HS-27A (cell line): ENCODE measurements around the gene ADGRA3.
A peak's percentile ranks its signal among the peaks of the same experiment; 100 is the strongest.
"Not testable (repeated sequence)": the region's sequence is repeated elsewhere in the genome, so short reads cannot be mapped to it uniquely, and the experiment has no call there.

Experiments
- DNase-seq: peaks from one replicate; pipeline ENCODE4 v3.0.0-alpha.2; 2012; ENCODE audit warnings: low read depth, missing footprints

The ADGRA3 gene

DNA sequence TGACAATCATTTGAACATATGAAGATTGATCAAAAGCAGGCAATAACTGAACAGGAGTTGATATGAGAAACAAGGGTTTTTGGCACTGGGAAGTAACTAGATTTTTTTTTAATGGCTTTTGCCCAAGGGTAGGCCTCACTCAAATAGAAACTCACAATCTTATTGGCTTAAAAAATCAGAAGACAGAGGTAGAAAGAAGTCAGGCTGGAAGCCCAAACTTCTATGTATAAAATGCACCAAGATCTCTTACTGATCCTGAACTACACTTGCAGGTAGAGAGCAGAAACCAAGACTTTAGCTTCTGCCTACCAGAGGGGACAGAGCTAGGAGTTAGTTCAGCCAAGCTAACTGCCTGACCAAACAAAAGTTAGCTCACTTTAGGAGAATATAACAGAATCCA lies 74.9 kb downstream of the ADGRA3 start:
- DNase-seq: no peak

DNA sequence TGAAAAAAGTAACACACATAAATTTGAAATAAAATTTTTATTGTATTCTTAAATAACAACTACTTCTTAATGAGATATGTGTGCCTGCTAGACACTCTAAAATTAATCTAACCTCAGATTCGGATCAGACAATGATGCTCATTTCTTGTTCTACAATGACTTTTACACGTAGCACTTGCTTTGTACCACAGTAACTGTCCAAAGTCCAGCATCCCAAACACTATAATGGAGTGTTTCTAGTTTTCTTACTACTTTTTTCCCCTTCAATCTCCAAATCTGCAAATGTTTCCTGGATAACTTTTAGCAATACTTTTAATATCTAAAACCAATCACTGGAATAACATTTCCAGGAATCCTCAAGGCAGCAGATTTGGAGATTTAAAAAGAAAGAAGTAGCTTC lies 75.9 kb downstream of the ADGRA3 start:
- DNase-seq: no peak

DNA sequence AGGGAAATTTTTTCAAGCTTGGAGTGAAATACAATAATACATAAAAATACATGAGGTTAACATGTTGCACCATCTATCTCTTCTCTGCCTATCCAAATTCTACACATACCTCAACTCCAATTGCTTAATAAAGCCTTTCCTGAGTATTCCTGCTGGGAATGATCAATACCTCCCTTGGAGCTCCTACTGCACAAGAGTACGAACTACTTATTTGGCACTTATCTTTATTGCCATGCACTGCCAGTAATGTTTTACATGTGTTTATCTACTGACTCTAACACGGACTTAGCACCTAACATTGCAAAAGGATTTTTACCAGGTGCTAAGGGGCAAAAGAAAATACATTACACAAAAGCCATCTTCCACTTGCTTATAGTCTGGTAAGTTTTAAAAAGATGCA lies 80.2 kb downstream of the ADGRA3 start:
- no peak for DNase-seq

DNA sequence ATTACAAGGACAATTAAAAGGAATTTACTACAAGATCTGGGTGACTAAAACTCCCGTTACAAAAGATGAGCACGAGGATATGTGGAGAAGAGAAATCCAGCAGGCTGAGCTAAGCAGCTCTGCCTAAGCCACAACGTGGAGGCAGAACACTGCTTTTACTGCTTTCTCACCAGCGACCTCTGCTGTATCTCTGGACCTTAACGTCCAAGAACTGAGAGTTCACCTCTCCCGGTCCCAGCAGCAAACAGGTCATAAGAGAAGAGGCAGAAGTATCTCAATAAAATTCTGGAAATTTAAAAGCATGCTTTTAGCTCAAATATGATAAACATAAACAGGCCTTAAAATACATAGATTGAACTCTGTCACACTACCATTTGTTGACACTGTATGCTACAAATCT lies 81.0 kb downstream of the ADGRA3 start:
- DNase-seq: no peak

DNA sequence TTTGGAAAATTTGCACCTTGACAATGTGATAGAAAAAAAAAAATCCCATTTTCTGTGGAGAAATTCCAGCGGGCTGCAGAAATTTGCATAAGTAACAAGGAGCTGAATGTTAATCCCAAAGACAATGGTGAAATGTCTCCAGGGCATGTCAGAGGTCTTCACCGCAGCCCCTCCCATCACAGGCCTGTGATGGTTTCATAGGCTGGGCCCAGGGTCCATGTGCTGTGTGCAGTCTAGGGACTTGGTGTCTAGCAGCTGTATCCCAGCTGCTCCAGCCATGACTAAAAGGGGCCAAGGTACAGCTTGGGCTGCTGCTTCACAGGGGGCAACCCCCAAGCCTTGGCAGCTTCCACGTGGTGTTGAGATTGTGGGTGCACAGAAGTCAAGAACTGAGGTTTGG lies 85.2 kb downstream of the ADGRA3 start:
- no peak for DNase-seq

DNA sequence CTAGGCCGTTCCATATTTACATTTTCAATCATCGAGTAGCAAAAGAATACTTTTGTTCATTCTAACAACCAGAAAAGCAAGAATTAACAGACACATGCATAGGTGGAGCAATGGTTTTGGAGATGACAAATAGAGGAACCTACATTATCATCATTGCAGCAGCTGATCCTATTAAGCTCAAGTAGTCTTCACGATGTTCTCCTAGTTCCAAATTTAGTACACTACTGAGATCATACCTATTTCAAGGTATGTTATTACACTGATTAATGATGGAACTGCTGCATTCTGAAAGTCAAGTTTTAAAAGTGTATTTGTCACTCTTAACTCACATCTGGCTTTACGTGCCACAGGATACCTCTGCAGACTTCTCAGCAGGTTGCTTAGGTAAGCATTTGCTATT lies 87.4 kb downstream of the ADGRA3 start:
- DNase-seq: no peak

DNA sequence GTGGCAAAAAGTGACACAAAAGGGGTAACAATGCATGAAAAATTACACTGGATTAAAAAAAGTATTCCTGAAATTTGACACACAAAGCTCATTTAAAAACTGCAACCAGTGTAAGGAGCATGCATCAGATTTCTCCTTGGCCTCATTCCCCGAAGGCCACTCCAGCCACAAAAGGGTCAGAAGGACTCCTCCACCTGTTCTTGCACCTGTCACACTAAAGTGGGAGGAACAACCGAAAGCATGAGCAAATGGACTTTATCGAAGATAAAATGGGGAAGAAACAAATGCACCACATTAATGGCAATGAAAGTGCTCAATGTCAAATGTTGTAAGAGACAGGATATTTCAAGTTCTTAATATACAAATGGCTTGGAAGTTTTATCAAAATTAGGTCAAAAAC lies 88.2 kb downstream of the ADGRA3 start:
- no peak for DNase-seq

DNA sequence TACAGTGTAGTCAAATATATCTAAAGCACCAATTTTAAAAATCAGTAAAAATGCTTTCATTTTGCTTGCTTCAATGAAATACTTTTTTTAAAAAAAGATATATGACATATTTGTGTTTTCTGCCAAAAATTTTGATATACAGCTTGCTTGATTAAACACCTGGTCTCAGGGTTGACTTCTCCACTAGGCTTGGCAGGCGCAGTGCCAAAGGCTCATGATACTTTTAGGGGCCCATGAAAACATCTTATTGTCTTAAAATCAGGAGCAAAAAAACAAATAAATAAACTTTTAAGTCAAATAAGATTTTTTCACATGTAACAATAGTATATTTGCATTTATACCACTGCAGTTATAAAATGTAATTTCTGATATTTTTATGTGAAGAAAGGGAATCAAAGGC lies 95.6 kb downstream of the ADGRA3 start:
- DNase-seq: no peak

DNA sequence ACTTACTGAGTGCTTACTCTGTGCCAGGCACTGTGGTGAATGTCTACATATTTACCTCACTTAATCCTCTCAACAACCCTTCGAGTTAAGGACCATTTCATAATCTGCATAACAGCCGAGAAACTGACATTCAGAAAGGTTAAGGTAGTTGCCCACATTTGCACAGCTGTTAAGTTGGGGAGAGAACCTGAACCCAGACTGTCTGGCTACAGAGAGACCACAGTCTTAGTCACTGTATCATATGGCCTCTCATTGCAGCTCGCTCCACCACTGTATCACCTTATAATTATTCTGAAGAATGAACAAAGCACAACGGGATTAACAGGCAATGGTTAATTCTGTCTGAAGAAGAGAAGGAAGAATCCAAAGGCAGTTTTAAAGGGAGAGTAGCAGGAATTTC lies 98.5 kb downstream of the ADGRA3 start:
- DNase-seq: no peak

DNA sequence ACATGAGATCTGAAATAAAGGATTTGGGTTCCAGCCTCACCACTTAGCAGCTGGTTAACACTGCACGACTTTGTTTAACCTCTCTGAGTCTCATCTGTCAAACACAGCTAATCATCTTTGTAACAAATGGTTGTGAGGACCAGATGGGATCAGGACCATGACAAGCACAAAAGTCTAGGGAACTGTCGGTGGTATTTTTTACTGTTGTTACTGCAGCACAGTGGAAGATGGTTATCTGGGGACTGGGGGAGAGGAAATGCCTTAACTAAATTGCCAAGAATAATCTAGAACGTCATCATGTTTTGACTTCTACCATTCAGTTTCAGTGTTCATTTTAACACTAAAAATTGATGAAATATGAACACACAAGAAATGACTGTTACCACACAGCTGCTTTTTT lies 99.5 kb downstream of the ADGRA3 start:
- no peak for DNase-seq

DNA sequence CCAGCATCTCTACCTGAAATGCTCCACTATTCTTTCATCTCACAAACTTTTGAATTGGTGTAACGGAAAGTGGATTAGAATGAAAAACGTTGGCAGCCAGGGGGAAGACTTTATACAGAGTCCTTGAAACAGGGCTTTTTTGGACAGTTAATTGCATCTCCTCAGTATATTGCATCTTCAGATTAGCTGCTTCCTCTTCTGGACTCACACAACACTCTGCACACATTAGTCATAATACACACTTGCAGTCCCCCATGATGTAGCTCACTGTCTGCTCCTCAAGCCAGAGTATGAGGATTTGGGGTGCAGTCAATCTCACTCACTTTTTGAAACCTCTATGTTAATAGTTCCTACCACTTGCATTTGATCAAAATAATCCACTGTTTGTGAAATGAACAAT lies 101.0 kb downstream of the ADGRA3 start:
- no peak for DNase-seq

DNA sequence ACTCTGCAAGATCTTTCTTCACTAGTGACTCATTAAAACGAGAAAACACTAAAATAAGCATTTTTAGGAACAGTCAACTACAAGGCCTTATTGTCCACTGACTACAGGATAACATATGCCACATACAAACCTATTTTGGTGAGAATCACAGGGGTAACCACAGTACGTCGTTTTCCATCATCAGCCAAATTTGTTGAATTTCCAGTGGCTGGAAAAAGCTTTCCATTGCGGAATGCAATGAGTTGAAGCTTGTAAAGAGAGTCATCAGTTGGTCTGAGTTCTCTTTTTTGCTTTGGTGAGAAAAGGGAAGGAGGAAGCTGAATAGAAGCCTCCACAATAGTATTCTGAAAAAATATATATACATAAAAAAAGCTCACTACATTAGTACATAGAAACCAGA lies 102.4 kb downstream of the ADGRA3 start:
- DNase-seq: no peak

DNA sequence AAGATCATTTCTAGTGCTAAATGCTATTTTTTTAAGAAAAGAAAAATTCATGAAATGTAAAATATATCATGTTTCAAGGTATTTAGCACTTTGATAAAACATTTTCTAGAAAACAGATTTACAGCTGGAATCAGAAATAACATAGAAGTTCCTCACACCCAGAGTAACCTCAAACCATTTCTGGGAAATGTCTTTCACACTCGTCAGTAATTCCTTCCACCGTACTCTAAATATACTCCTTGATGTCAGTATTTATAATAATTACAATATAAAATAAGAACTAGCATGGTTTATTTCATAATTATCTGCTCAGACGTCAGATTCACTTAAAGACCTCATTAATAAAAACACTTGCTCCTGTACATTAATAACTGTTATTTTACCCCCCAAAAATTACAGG lies 103.9 kb downstream of the ADGRA3 start:
- DNase-seq: no peak

DNA sequence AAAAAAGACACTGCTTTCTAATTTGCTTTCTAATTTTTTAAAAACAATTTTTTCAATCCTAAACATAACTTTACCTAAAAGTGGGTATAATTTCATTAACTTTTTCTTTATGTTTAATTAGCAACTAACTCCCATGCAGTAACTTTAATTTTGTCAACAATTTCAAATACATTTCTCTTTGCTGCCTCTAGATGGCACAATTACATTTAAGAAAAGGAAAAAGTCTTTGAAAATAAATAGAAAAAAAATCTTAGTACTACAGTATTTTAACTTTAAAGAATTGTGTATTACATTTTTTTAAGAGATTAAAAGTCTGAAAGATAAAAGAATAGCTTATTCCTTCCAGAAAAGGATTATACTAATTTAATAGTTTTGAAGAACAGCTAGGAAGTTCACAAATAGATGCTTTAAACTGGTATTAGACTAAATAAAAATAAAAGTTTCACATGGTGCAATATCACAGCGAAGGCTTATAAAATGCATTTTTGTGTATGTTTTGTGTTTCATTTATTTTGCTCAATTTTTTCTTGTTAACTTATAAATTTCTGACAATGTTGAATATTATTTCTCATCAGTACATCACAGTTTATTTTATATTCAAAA lies 105.1 kb downstream of the ADGRA3 start:
- DNase-seq: no peak

DNA sequence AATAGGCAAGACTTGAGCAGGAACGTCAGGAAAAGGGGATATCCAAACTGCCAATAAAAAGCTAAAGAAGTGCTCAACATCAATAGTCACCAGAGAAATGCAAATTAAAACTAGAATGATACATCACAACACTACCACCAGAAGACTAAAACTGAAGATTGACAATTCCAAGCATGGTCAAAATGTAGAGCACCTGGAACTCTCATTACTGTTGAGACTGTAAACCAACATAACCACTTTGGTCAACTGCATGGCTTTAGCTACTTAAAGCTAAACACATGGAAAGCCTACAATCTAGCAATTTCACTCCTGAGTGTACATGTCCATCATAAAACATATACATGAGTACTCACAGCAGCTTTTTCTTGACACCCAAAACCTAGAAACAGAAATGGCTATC lies 107.4 kb downstream of the ADGRA3 start:
- DNase-seq: no peak

DNA sequence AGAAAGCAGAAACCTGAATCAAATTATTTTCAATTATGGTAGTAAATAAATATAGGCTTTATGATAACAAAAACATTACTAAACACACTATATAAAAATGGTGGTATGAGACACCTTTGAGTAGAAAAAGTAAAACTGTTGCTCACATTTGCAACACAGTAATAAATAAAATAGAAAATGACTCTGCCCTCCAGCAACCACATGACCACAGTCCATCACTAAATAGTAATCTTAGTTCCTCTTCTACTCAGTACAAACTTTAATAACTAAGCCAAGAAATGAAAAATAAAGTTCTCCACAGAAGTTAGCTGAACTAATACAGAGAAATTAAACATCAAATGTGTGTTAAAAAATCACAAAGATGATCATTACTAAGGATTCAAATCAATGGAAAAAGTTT lies 108.5 kb downstream of the ADGRA3 start:
- no peak for DNase-seq

DNA sequence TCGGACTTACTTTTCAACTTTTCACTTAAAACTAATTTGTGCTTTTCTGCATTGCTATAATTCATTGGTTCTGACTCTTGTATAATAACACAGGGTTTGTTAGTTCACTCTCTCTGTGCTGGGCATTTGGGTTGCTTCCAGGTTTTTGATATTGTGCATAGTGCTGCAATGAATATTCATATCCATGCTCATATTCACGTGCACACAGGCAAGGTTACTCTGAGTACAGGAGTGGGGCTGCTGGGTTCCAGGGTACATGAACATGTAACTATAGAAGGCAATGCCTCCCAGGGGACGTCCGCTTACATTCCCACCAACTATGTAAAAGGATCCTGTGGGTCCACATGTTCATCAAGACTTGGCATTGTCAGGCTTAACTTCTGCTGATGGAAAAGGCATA lies 117.2 kb downstream of the ADGRA3 start:
- no peak for DNase-seq

DNA sequence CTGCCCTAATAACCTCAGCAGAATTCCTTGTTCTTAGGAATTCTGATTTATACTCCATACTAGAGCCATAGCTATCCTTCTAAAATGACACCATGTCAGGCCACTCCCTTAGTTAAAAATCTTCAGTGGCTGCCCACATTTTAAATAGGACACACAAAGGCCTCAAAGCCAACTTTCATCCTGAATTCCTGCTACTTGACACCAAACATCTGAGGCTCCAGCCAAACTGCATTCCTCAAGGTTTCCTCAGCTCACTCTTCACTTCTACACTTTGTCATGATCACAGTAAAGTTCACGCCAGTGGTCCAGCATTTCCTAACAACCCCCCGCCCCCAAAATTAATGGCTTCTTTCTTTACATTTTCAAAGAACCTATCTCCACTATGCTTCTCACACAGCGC lies 124.3 kb downstream of the ADGRA3 start:
- DNase-seq: no peak

DNA sequence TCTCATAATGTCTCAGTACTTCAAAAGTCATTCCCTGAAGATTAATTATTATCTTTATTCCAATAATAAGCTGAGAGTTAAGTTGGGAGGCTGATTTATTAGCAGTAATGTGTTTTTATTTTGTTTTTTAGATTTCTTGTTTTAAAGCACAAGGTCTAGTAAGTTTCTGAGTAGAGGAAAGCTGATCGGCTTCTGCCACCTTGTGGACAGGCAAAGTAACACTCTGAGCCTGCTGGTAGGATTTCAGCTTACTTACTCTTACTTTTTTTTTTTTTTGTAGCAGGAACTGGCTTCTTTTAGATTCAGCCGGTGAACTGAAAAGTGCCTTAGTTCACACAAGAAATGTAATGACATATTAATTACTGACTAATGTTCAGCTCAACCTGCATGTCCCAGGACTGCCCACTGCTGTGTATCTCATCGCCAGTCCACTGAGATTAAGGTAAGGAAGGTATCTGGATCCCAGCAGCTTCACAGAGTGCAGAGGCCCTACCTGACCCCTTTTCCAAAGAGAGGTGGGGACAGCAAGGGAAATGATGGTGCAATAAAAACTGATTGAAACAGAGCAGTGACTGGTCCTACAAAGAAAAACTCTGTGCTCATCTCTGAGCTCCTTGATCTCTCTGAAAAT lies 126.5 kb downstream of the ADGRA3 start:
- DNase-seq: no peak

DNA sequence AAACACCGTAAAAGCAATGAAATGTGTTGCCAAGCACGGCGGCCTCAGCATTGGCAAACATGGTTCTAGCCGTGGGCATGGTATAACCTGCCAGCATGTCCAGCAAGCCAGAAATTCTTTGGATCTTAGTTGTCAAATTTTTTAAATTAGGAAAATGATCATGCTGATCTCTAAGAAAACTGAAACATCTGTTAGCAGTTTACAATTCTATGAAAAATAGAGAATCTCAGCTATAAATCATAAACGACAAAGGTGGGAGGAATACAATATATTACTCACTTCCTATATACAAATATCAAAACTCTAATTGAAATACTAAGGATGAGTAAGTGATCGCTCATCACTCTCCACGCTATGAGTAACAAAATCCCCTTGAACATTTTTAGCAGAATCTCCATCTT lies 130.3 kb downstream of the ADGRA3 start:
- peak; percentile 46 for DNase-seq

DNA sequence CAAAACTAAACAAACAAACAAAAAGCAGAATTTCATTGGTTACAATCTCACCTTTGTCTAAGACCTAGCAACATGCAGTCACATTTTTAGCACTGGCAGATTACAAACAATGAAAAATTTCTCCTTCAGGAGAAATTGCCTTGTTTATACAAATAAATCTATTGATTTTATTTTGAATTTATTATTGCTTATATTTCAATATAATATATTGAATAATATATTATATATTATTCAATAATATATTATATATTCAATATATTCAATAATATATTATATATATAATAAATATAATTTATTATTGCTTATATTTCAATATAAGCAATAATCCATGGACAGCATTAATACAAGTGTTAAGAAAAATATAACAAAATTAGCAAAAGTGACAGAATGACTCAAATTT lies 131.7 kb downstream of the ADGRA3 start:
- DNase-seq: no peak

DNA sequence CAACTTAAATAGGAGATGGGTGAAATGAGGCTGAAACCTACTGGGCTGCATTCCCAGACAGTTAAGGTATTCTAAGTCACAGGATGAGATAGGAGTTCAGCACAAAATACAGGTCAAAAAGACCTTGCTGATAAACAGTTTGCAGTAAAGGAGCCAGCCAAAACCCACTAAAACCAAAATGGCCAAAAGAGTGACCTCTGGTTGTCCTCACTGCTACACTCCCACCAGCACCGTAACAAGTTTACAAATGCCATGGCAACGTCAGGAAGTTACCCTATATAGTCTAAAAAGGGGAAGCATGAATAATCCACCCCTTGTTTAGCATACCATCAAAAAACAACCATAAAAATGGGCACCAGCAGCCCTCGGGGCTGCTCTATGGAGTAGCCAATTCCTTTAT lies 133.7 kb downstream of the ADGRA3 start:
- not testable (repeated sequence) for DNase-seq

DNA sequence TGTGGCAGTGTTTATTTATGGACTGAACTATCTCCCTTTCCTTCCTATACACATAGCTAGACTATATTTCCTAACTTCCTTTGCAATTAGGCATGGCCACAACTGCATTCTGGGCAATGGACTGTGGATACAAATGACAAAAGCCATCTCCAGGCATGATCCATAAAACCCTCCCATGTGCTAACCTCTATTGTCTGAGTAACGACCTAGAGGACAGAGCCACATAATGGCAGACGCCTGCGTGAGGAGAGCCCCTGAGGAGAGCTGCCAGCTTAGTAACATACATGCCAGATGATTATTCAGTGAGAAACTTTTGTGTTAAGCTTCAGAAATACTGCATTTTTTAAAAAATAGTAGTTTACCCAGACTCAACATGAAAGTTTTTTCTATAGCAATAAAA lies 142.9 kb downstream of the ADGRA3 start:
- no peak for DNase-seq

DNA sequence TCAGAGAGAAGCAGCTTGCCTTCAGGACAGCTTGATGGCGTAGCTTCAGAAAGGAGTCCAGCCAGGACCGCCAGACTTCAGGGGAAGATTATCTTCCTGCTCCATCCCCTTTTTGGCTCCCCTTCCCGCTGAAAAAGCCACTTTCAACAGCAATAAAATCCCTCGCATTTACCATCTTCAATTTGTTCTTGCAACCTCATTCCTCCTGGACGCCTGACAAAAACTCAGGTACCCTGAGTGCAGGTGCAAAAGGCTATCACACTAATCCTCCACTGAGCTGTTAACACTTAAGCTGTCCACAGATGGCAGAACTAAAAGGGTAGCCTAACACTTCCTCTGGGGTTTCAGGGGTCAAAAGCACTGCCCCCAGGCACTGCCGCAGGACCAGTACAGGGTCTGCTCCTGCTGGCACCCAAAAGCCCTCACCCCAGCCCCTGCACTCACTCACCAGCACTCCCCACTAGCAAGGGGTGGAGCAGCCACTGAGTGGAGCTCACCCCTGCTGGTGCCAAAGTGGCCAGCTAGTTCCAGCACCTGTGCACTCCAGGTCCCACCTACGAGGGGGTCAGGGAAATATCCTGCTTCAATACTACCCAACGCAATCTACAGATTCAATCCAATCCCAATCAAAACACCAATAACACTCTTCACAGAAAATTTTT lies 145.8 kb downstream of the ADGRA3 start:
- DNase-seq: no peak
